Activated T-helper 9 cell treated with anti-CD3 and anti-CD28 coated beads, Interleukin-2, amount 50 U/mL, for 16 hours (primary cell): ENCODE data around the gene KDM4C.

Source experiments
- DNase-seq: peaks from one replicate; pipeline ENCODE4 v3.0.0-alpha.2; 2020; ENCODE audit warnings: low read depth

Gene KDM4C

DNA sequence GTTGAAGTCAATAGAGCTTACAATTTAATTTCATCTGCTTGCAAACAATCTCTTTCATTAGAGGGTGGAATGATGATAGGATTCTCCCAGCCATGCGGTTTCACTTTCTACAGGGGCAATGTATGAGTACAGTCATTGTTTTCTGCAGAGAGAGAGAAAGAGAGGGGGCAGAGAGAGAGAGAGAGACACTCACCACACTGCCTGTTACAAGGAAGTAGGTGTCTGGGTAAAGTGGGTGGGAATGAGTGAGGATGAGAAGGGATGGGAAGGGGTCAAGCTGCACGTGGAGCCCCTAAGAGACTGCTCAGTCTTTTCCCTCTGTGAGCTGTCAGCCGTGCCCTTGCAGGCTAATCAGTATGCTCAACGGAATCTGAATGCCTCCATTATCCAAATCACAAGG lies 454.3 kb downstream of the KDM4C start:
- DNase-seq = no peak

DNA sequence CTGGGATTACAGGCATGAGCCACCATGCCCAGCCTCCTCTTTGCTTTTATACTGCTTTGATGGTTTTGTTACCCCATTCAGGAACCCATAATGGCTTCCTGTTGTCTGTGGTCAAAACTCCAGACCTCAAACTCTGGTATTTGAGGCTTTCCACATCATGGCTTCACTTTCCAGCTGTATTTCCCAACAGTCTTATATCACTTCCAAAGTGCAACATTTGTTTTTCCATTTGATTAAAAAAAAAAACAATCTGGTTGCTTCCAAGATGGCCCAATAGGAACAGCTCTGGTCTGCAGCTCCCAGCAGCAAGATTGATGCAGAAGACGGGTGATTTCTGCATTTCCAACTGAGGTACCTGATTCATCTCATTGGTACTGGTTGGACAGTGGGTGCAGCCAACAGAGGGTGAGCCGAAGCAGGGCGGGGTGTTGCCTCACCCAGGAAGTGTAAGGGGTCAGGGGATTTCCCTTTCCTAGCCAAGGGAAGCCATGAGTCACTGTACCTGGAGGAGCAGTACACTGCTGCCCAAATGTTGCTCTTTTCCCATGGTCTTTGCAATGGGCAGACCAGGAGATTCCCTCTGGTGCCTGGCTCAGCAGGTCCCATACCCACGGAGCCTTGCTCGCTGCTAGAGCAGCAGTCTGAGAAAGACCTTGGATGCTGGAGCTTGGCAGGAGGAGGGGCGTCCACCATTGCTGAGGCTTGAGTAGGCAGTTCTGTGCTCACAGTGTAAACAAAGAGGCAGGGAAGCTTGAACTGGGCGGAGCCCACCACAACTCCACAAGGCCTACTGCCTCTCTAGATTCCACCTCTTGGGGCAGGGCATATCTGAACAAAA lies 458.4 kb downstream of the KDM4C start:
- DNase-seq = peak; percentile 1

DNA sequence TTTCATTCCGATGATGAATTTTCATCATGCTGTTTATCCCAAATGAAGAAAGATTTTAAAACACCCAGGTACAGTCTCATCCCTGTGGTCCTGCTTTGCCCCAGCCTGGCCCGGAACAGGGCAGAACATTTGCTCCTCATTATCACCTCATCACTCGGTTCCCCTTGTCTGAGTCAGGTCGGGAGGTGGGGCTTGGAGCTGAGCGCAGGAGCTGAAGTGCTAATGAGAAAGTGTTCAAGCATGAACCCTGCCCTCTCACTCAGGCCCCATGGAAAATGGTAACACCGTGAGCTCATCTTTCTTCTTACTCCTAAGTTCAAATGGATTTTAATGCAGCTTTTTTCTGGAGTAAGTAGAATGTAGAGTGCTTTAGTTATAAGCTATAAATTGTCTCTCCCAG lies 466.2 kb downstream of the KDM4C start:
- DNase-seq = no peak
